GM18868 (cell line): ENCODE measurements around the gene TLL2.
A peak's percentile ranks its signal among the peaks of the same experiment; 100 is the strongest.

Experiments used
- ATAC-seq: cut with Tn5 transposase; IDR thresholded peaks from one replicate; pipeline ENCODE4 v1.9.1; 2021; ENCODE audit warnings: mild to moderate bottlenecking, moderate library complexity; ENCODE audit not compliant: unreplicated experiment

The TLL2 gene

DNA sequence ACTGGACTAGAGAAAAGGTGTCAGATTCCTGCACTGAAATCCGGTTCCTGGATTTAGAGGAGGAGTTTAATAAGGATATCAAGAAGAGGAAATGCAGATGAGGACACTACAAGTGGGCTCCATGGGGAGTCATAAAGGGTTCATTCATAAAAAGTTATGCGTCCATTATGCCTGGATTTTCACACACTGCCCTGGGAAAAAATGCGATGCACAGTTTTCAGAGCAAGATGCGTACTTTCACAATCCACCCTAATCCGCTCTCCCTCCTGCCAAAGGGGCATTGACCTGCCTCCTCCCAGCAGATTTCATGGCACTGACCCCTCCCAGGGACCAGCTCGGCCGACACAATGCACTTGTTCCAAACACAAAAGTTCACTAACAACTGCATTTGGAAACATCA is 112.7 kb downstream of the TLL2 start:
- ATAC-seq, result no peak

GRCh38 chr10:96400465-96400864 is 113.3 kb downstream of the TLL2 start:
- ATAC-seq, result no peak

DNA sequence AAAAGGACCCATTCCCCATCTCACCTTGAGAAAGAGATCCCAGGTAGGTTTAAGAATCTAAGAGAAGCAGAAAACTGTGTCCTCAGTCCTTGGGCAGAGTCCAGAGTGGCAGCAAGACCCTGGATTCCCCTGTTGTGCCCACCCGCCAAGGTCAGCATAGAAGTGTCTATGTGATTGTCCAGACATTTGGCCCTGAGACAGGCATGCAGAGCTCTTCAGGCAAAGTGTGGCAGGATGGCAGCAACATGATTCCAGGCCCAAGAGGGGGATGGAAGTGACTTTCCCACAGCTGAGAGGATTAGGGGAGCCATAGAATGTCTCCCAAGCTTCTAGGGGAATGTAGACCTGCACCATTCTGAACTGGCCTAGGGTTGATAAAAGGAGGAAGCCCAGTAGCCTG is 115.8 kb downstream of the TLL2 start:
- no peak for ATAC-seq

- peak; percentile 59 for ATAC-seq
These were observed 117.5 kb downstream of the TLL2 start for GRCh38 chr10:96395931-96396877.

DNA sequence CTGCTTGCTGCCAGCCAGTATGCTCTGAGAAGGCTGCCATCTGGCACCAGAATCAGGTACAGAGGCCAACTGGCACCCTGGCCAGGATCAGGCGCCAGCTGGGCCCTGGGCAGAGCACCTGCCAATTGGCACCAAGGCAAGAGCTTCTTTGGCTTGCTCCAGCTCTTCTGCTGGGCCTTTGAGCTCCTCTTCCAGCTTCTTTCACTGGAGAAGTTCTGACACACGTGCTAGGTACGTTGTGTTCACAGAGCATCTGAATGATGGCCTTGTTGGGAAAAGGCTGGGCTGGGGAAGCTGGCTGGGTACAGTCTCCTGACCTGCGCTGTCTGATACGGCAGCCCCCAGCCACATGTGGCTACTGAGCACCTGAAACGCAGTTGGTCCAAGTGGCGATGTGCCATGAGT is 123.3 kb downstream of the TLL2 start:
- no peak for ATAC-seq

DNA sequence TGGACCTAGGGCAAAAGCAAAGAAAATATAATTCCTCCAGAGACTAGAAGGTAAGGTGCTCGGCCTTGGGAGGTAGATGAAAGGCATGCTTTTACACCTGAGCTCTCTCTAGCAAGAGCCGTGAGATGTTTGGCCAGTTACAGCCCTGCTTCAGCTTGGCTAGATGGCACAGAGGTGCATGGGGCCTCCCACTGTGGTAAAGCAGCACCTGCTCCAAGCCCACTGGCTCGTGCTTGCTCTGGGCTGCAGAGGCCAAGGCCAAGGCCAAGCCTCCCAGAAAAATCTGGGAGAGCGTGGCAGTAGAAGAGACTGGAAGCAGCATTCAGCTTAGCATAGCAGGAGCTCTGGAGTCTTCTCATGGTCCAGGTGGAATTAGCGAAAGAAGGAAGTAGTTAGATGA is 123.9 kb downstream of the TLL2 start:
- no peak for ATAC-seq

- no peak for ATAC-seq
These were observed 126.1 kb downstream of the TLL2 start for GRCh38 chr10:96387601-96388000.

DNA sequence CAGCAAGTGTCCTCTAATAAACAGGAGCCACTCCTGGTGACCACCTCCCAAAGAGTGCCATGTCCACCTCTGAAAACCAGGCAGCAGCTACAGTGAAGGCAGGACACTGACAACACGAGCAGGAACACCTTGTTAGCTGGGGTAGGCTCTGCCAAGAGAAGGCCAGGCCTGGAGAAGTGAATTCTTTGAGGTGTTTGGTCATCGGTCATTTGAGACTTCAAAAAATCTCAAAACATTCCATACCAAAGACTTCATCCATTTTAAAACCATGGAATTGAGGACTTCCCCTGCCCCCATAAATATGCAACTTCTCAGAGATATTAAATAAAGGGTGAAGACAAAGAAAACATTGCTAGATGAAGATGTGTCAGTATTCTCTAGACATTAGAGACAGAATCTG is 126.6 kb downstream of the TLL2 start:
- no peak for ATAC-seq

GRCh38 chr10:96384506-96384905 is 129.2 kb downstream of the TLL2 start:
- ATAC-seq, result no peak

- no peak for ATAC-seq
These were observed 132.9 kb downstream of the TLL2 start for GRCh38 chr10:96380821-96381220.

GRCh38 chr10:96379758-96380157 is 134.0 kb downstream of the TLL2 start:
- ATAC-seq, result no peak

- ATAC-seq, result no peak
These were observed 135.0 kb downstream of the TLL2 start for GRCh38 chr10:96378741-96379140.

- no peak for ATAC-seq
These were observed 135.9 kb downstream of the TLL2 start for GRCh38 chr10:96377816-96378294.

GRCh38 chr10:96376483-96376882 is 137.2 kb downstream of the TLL2 start:
- ATAC-seq, result peak; percentile 59

- peak; percentile 79 for ATAC-seq
These were observed 138.5 kb downstream of the TLL2 start for GRCh38 chr10:96374985-96375830.

GRCh38 chr10:96374639-96374984 is 139.1 kb downstream of the TLL2 start:
- no peak for ATAC-seq

GRCh38 chr10:96374004-96374403 is 139.7 kb downstream of the TLL2 start:
- ATAC-seq, result no peak

- no peak for ATAC-seq
These were observed 142.4 kb downstream of the TLL2 start for GRCh38 chr10:96371356-96371755.

DNA sequence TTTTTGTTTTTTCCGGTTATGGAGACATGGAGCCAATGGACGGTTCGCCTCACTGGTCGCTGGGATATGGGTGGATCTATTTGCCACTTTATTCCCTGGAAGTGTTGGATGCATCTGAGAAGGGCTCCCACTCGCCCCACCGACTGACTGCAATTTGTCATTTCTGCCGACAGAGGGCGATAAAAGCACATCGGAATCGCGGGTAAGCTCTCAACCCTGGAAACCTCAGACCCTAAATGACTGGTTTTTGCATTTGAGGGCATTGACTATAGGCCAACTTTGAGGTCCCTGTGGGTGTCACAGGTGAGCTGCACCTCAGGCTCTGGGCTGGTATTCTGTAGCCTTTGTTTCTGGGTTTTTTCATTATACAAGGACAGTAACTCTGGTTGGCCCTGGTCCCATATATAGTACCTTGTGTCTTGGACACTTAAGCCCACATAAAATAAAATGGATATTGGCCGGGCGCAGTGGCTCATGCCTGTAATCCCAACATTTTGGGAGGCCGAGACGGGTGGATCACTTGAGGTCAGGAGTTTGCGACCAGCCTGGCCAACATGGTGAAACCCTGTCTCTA is 143.1 kb downstream of the TLL2 start:
- no peak for ATAC-seq

- ATAC-seq, result no peak
These were observed 143.7 kb downstream of the TLL2 start for GRCh38 chr10:96369890-96370583.

- ATAC-seq, result no peak
These were observed 144.8 kb downstream of the TLL2 start for GRCh38 chr10:96368971-96369370.
